Measurements from ENCODE around the gene PXMP4. TPM values are rescaled to one million over a fixed set of nuclear protein-coding genes. Genes with fewer than 3 reads are reported as not detected.

The PXMP4 gene
- total and polyA plus RNA-seq, 2 experiments from 2014 or later: 5.9 to 14.1 TPM

- H2AFZ ChIP-seq: no peak overlapping the region
- no peaks in the 10 kb centered on the region for H3K9me2 ChIP-seq (ENCODE audit: insufficient read depth)
- no peak for TF ChIP-seq EZH2 (IDR thresholded peaks at IDR 0.05; ENCODE audit: insufficient read depth, poor library complexity, severe bottlenecking)
- TF ChIP-seq EZH2phosphoT487 (IDR thresholded peaks at IDR 0.05; ENCODE audit: insufficient read depth, low read depth): no peak
- in situ Hi-C loops (cut with MboI): loop anchor here (10.0 kb wide), 1 partner anchor 190 kb away; no protein-coding TSS in a partner anchor
- H3K9me3 ChIP-seq (ENCODE audit: low read depth): no peaks in the 10 kb centered on the region
- no peaks in the 10 kb centered on the region for H3K36me3 ChIP-seq (ENCODE audit: low read depth)
- no peak for DNase-seq
- no peak overlapping the region for H3K9ac ChIP-seq
- H3K4me2 ChIP-seq (ENCODE audit: unreplicated experiment): no peak overlapping the region
- 60% methylated on average over 11 to 14 of the region's 14 CpGs for WGBS, 2 experiments (ENCODE audit: low coverage in 1 of 2, low lambda C conversion rate in 2 of 2, missing lambda C conversion rate in 2 of 2)
- H3K4me1 ChIP-seq (ENCODE audit: insufficient read depth): no peaks in the 10 kb centered on the region; the same call in 1 of the 2 replicates
- no peaks in the 10 kb centered on the region for H4K20me1 ChIP-seq (ENCODE audit: insufficient read depth)
- H3K4me3 ChIP-seq: no peak overlapping the region
- no peak overlapping the region for H3K27ac ChIP-seq
- no peaks in the 10 kb centered on the region for H3F3A ChIP-seq (ENCODE audit: insufficient read depth)
- no peaks in the 10 kb centered on the region for H3K27me3 ChIP-seq (replicated peaks; ENCODE audit: insufficient read depth)
- no peaks in the 10 kb centered on the region for H3K79me2 ChIP-seq (ENCODE audit: insufficient read depth)
Observed at GRCh38 chr20:33654680-33655161, 65.4 kb downstream of the PXMP4 start.

GRCh38 chr20:33653900-33654596 is 66.1 kb downstream of the PXMP4 start:
- 78 to 82% methylated on average over 11 of the region's 11 CpGs for WGBS, 2 experiments (ENCODE audit: low coverage in 1 of 2, low lambda C conversion rate in 2 of 2, missing lambda C conversion rate in 2 of 2)
- in situ Hi-C loops (cut with MboI): loop anchor here (10.0 kb wide), 1 partner anchor 189 kb away; no protein-coding TSS in a partner anchor
- H3K4me3 ChIP-seq: peak overlapping the region; percentile 60; the same call in 1 of the 2 replicates
- no peak for DNase-seq
- TF ChIP-seq EZH2 (IDR thresholded peaks at IDR 0.05; ENCODE audit: insufficient read depth, poor library complexity, severe bottlenecking) (no peak), EZH2phosphoT487 (IDR thresholded peaks at IDR 0.05; ENCODE audit: insufficient read depth, low read depth) (no peak)
- H3K79me2 ChIP-seq (ENCODE audit: insufficient read depth): no peaks in the 10 kb centered on the region
- no peak overlapping the region for H3K27ac ChIP-seq
- no peaks in the 10 kb centered on the region for H3F3A ChIP-seq (ENCODE audit: insufficient read depth)
- H3K4me2 ChIP-seq (ENCODE audit: unreplicated experiment): peak overlapping the region; percentile 70
- peak overlapping the region; percentile 79; the same call in 1 of the 2 replicates for H2AFZ ChIP-seq
- H3K4me1 ChIP-seq (ENCODE audit: insufficient read depth): no peaks in the 10 kb centered on the region; the same call in 1 of the 2 replicates
- no peaks in the 10 kb centered on the region for H3K9me3 ChIP-seq (ENCODE audit: low read depth)
- no peaks in the 10 kb centered on the region for H3K27me3 ChIP-seq (replicated peaks; ENCODE audit: insufficient read depth)
- no peaks in the 10 kb centered on the region for H3K36me3 ChIP-seq (ENCODE audit: low read depth)
- H3K9ac ChIP-seq: peak overlapping the region; percentile 58
- no peaks in the 10 kb centered on the region for H4K20me1 ChIP-seq (ENCODE audit: insufficient read depth)
- no peaks in the 10 kb centered on the region for H3K9me2 ChIP-seq (ENCODE audit: insufficient read depth)

GRCh38 chr20:33653218-33653899 is 66.8 kb downstream of the PXMP4 start:
- Histone ChIP-seq H3K27me3 (replicated peaks; ENCODE audit: insufficient read depth) (no peaks in the 10 kb centered on the region), H3F3A (ENCODE audit: insufficient read depth) (no peaks in the 10 kb centered on the region), H3K4me2 (ENCODE audit: unreplicated experiment) (peak overlapping the region; percentile 70), H3K9ac (peak overlapping the region; percentile 58), H3K9me2 (ENCODE audit: insufficient read depth) (no peaks in the 10 kb centered on the region), H4K20me1 (ENCODE audit: insufficient read depth) (no peaks in the 10 kb centered on the region), H3K27ac (no peak overlapping the region), H3K4me3 (peak overlapping the region; percentile 60), H2AFZ (peak overlapping the region; percentile 79), H3K4me1 (ENCODE audit: insufficient read depth) (peaks cover 7% of the 10 kb centered on the region), H3K9me3 (ENCODE audit: low read depth) (no peaks in the 10 kb centered on the region), H3K36me3 (ENCODE audit: low read depth) (no peaks in the 10 kb centered on the region), H3K79me2 (ENCODE audit: insufficient read depth) (no peaks in the 10 kb centered on the region)
- TF ChIP-seq EZH2 (IDR thresholded peaks at IDR 0.05; ENCODE audit: insufficient read depth, poor library complexity, severe bottlenecking) (no peak), EZH2phosphoT487 (IDR thresholded peaks at IDR 0.05; ENCODE audit: insufficient read depth, low read depth) (no peak)
- peak; percentile 78 for DNase-seq
- in situ Hi-C loops (cut with MboI): loop anchor here (10.0 kb wide), 1 partner anchor 189 kb away; no protein-coding TSS in a partner anchor
- 6 to 7% methylated on average over 16 of the region's 16 CpGs for WGBS, 2 experiments (ENCODE audit: low coverage in 1 of 2, low lambda C conversion rate in 2 of 2, missing lambda C conversion rate in 2 of 2)

Other genes starting within 250 kb of the PXMP4 start
- gene CBFA2T2, start 230.2 kb downstream of the PXMP4 start, total RNA-seq (2014; rRNA removed; shearing (Covaris generic)): 5.3 and 8.6 TPM in 2 replicates
- 8.4 and 8.7 TPM in 2 replicates for gene CBFA2T2, start 230.2 kb downstream of the PXMP4 start, polyA plus RNA-seq (2016; fragmentation: Nextera tagmentation; extraction: Ambion mirVana)
- gene C20orf144, start 58.0 kb downstream of the PXMP4 start, total RNA-seq (2014; rRNA removed; shearing (Covaris generic)): 0.63 TPM in 1 of 2 replicates, not detected in the other
- 0.25 and 0.41 TPM in 2 replicates for gene C20orf144, start 58.0 kb downstream of the PXMP4 start, polyA plus RNA-seq (2016; fragmentation: Nextera tagmentation; extraction: Ambion mirVana)
- 3.2 and 3.4 TPM in 2 replicates for gene ACTL10, start 53.4 kb downstream of the PXMP4 start, total RNA-seq (2014; rRNA removed; shearing (Covaris generic))
- 1.5 and 1.7 TPM in 2 replicates for gene ACTL10, start 53.4 kb downstream of the PXMP4 start, polyA plus RNA-seq (2016; fragmentation: Nextera tagmentation; extraction: Ambion mirVana)
- 27.1 and 27.3 TPM in 2 replicates for gene NECAB3, start 45.9 kb downstream of the PXMP4 start, total RNA-seq (2014; rRNA removed; shearing (Covaris generic))
- 11.0 and 13.4 TPM in 2 replicates for gene NECAB3, start 45.9 kb downstream of the PXMP4 start, polyA plus RNA-seq (2016; fragmentation: Nextera tagmentation; extraction: Ambion mirVana)
- gene E2F1, start 33.9 kb downstream of the PXMP4 start, total RNA-seq (2014; rRNA removed; shearing (Covaris generic)): 9.0 and 12.9 TPM in 2 replicates
- 4.3 and 4.9 TPM in 2 replicates for gene E2F1, start 33.9 kb downstream of the PXMP4 start, polyA plus RNA-seq (2016; fragmentation: Nextera tagmentation; extraction: Ambion mirVana)
- 2.3 and 2.5 TPM in 2 replicates for gene ZNF341, start 11.7 kb upstream of the PXMP4 start, total RNA-seq (2014; rRNA removed; shearing (Covaris generic))
- gene ZNF341, start 11.7 kb upstream of the PXMP4 start, polyA plus RNA-seq (2016; fragmentation: Nextera tagmentation; extraction: Ambion mirVana): 2.8 and 2.9 TPM in 2 replicates
- 35.3 and 48.2 TPM in 2 replicates for gene CHMP4B, start 91.0 kb upstream of the PXMP4 start, total RNA-seq (2014; rRNA removed; shearing (Covaris generic))
- gene CHMP4B, start 91.0 kb upstream of the PXMP4 start, polyA plus RNA-seq (2016; fragmentation: Nextera tagmentation; extraction: Ambion mirVana): 4.7 and 5.5 TPM in 2 replicates